ENCODE results near the gene DNAJC5. TPM values are rescaled to one million over a fixed set of nuclear protein-coding genes. Genes with fewer than 3 reads are reported as not detected.

The DNAJC5 gene
- total and polyA plus RNA-seq, 2 of the 8 experiments (the other 6 are each of a cell fraction or from before 2014, with no cell fraction given), result 19.2 to 31.2 TPM

DNA sequence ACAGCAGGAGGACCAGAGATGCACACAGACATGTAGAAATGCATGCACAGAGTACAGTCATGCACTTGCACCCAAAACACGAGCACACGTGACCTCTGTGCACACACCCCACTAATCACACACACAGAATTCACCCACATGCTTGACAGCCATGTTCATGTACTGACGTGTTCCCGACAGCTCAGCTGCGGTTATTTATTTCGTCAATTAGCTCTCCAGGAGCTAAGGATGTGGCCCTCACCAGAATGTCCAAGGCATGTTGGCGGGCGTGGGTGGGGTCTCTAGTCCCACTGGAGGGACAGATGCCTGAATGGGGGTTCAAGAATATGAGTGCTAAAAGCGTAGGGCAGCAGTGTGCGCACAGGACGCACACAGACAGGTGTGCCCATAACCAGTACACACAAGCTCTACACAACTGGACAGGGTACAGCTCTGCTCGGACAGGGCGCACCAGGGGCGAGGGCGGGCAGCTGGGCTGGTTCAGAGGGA, 85.4 kb downstream of the DNAJC5 start:
- Histone ChIP-seq H2BK20ac (ENCODE audit: low read length) (peak overlapping the region; percentile 3; the same call in 1 of the 2 replicates), H3K36me3 (ENCODE audit: control insufficient read depth in 2 of 4, insufficient read depth in 4 of 4, low read length in 3 of 4) (peaks cover 2 to 15% (median 10%) of the 10 kb centered on the region in 4 experiments; a peak in 7 of 8 replicates), H2BK12ac (ENCODE audit: low read depth, low read length) (peak overlapping the region; percentile 52; the same call in 1 of the 2 replicates), H3K23me2 (ENCODE audit: low read depth, low read length) (peaks cover 14% of the 10 kb centered on the region), H4K20me1 (replicated peaks in 1 of 2; ENCODE audit: control insufficient read depth in 1 of 2, insufficient read depth in 2 of 2, low read length in 2 of 2) (peaks cover 2 to 12% of the 10 kb centered on the region in 2 experiments), H3K9me3 (ENCODE audit: insufficient read depth in 2 of 2, low read depth in 1 of 2, low read length in 1 of 2) (no peaks in the 10 kb centered on the region), H3K4me1 (replicated peaks in 1 of 4; ENCODE audit: control insufficient read depth in 3 of 4, insufficient read depth in 4 of 4, low read length in 3 of 4) (peaks cover 4 to 24% (median 12%) of the 10 kb centered on the region in 4 experiments; a peak in 6 of 7 replicates), H3K79me2 (ENCODE audit: control insufficient read depth in 1 of 2, insufficient read depth in 2 of 2, low read length in 2 of 2) (peaks cover 0 to 20% of the 10 kb centered on the region in 2 experiments; a peak in 3 of 4 replicates), H3K4me3 (ENCODE audit: extremely low read depth in 1 of 4, insufficient read depth in 2 of 4, low read depth in 3 of 4, low read length in 4 of 4) (peak overlapping the region; percentile 68 to 89 (median 83); a peak in 6 of 8 replicates), H4K91ac (replicated peaks; ENCODE audit: insufficient read length, low read length) (peak overlapping the region; percentile 99), H2BK120ac (replicated peaks; ENCODE audit: low read depth, low read length) (peak overlapping the region; percentile 72), H3K56ac (replicated peaks; ENCODE audit: insufficient read length, low read depth, low read length) (peak overlapping the region; percentile 9), H2BK15ac (ENCODE audit: low read length) (peak overlapping the region; percentile 34; the same call in 1 of the 2 replicates), H3K14ac (ENCODE audit: insufficient read length) (no peak overlapping the region), H2AK5ac (ENCODE audit: low read depth, low read length) (peak overlapping the region; percentile 70; the same call in 1 of the 2 replicates), H3K23ac (ENCODE audit: insufficient read length) (no peak overlapping the region), H2AFZ (ENCODE audit: low read length) (peak overlapping the region; percentile 80; the same call in 1 of the 2 replicates), H3K27ac (ENCODE audit: low read depth, low read length) (no peak overlapping the region), H3K79me1 (ENCODE audit: low read depth, low read length) (peaks cover 4% of the 10 kb centered on the region; the same call in 1 of the 2 replicates), H3K9ac (replicated peaks in 1 of 4; ENCODE audit: extremely low read depth in 1 of 4, low read depth in 3 of 4, low read length in 3 of 4) (no peak overlapping the region), H3K4me2 (ENCODE audit: insufficient read depth in 1 of 2, low read depth in 2 of 2, low read length in 2 of 2) (peak overlapping the region; percentile 62 to 89), H4K5ac (ENCODE audit: insufficient read length, low read depth, low read length) (peak overlapping the region; percentile 29), H3K4ac (replicated peaks; ENCODE audit: insufficient read length, low read depth, low read length) (peak overlapping the region; percentile 96), H2BK5ac (ENCODE audit: low read depth, low read length) (no peak overlapping the region), H4K8ac (ENCODE audit: extremely low read depth, insufficient read depth, low read length) (peak overlapping the region; percentile 76), H3K27me3 (replicated peaks in 1 of 4; ENCODE audit: control insufficient read depth in 3 of 4, extremely low read depth in 1 of 4, insufficient read depth in 3 of 4, low read length in 3 of 4) (peaks cover 0 to 9% (median 2%) of the 10 kb centered on the region in 4 experiments; a peak in 3 of 7 replicates), H3K18ac (ENCODE audit: extremely low read depth, low read length) (0 out of 2 replicates have a peak overlapping the region, but pooled peaks have one; percentile 52)
- ChIA-PET POLR2A (ENCODE audit: partially characterized antibody) (interaction anchor here (0.7 to 1.9 kb wide), 17 partner anchors 10 to 242 kb away, joined by 3 to 13 read pairs (median 3); partner anchors contain the start of genes TPD52L2 and UCKL1), CTCF (ENCODE audit: partially characterized antibody) (interaction anchor here (0.6 to 2.0 kb wide), 37 partner anchors 10 to 457 kb away, joined by 3 to 17 read pairs (median 4); partner anchors contain the start of genes C20orf204, LKAAEAR1, TCEA2 and TPD52L2)
- DNase-seq (ENCODE audit: low read depth in 1 of 2, low spot score in 2 of 2), result no peak
- 83% methylated on average over 15 of the region's 15 CpGs; no CpG with 5 or more reads in 1 of the 2 experiments for WGBS, 2 experiments (ENCODE audit: extremely low coverage in 1 of 2, insufficient coverage in 1 of 2, insufficient read length in 1 of 2, insufficient replicate concordance in 2 of 2, low coverage in 1 of 2, low lambda C conversion rate in 2 of 2, missing lambda C conversion rate in 1 of 2)
- no peak for FAIRE-seq
- TF ChIP-seq, protein P1, sequence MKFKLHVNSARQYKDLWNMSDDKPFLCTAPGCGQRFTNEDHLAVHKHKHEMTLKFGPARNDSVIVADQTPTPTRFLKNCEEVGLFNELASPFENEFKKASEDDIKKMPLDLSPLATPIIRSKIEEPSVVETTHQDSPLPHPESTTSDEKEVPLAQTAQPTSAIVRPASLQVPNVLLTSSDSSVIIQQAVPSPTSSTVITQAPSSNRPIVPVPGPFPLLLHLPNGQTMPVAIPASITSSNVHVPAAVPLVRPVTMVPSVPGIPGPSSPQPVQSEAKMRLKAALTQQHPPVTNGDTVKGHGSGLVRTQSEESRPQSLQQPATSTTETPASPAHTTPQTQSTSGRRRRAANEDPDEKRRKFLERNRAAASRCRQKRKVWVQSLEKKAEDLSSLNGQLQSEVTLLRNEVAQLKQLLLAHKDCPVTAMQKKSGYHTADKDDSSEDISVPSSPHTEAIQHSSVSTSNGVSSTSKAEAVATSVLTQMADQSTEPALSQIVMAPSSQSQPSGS (IDR thresholded peaks at IDR 0.05; ENCODE audit: low read length), result no peak
- TF ChIP-seq FOSL1 (IDR thresholded peaks at IDR 0.05; ENCODE audit: insufficient read depth, low read depth, low read length) (no peak), USF2 (IDR thresholded peaks at IDR 0.05; ENCODE audit: low read length) (no peak), MAFK (IDR thresholded peaks at IDR 0.05; ENCODE audit: low read depth, low read length) (no peak), RBBP5 (IDR thresholded peaks at IDR 0.05; ENCODE audit: borderline replicate concordance, low read depth, low read length) (no peak), EZH2 (IDR thresholded peaks at IDR 0.05; ENCODE audit: low read depth, low read length, severe bottlenecking) (no peak), POLR2A (IDR thresholded peaks at IDR 0.05; ENCODE audit: control extremely low read depth in 1 of 2, low read depth in 2 of 2, low read length in 2 of 2) (no peak), BRCA1 (IDR thresholded peaks at IDR 0.05; ENCODE audit: low read depth, low read length) (no peak), NRF1 (IDR thresholded peaks at IDR 0.05; ENCODE audit: low read depth, low read length) (no peak)

Measured in H1 (cell line).